ENCODE data around the gene TEX261. TPM values are rescaled to one million over a fixed set of nuclear protein-coding genes. Genes with fewer than 3 reads are reported as not detected.

TEX261 gene
- total and polyA plus RNA-seq, 2 donors (not counting 3 experiments of a cell fraction or from before 2014, with no cell fraction given) = 71.2 to 98.1 TPM

- H3K9ac ChIP-seq (replicated peaks; ENCODE audit: extremely low read depth, insufficient read depth, low read length) = no peak overlapping the region
- H3K9me3 ChIP-seq (replicated peaks; ENCODE audit: control insufficient read depth, insufficient read depth, low read length) = no peaks in the 10 kb centered on the region
- CTCF ChIA-PET = interaction anchor here (1.3 to 3.3 kb wide), 4 partner anchors 9 to 27 kb away, joined by 3 to 26 read pairs (median 16); no protein-coding TSS in a partner anchor
- H3K79me2 ChIP-seq (ENCODE audit: control insufficient read depth, insufficient read depth, low read length) = no peaks in the 10 kb centered on the region
- dilution Hi-C loops (cut with MboI; ENCODE audit: extremely low pct_ligation_motif_present, low sequenced_read_pairs) = no loop called here
- POLR2A ChIA-PET = no interaction called here
- no peaks in the 10 kb centered on the region for H3K9me1 ChIP-seq (replicated peaks; ENCODE audit: control insufficient read depth, extremely low read depth, insufficient read depth, low read length)
- no peak for FAIRE-seq
- no peak overlapping the region for H3K27ac ChIP-seq (ENCODE audit: insufficient read depth, low read depth, low read length)
- no peak for DNase-seq (ENCODE audit: low read depth, low spot score)
- TF ChIP-seq POLR2AphosphoS5 (IDR thresholded peaks at IDR 0.05; ENCODE audit: insufficient read depth, low read depth, low read length) (no peak), GATA2 (IDR thresholded peaks at IDR 0.05; ENCODE audit: insufficient read depth, insufficient read length, low read depth, low read length) (no peak), JUN (IDR thresholded peaks at IDR 0.05; ENCODE audit: borderline replicate concordance, insufficient read depth, insufficient read length, low read depth) (no peak), CTCF (IDR thresholded peaks at IDR 0.05; ENCODE audit: extremely low read depth in 1 of 2, insufficient read depth in 1 of 2, low read depth in 1 of 2, low read length in 2 of 2) (no peak), EZH2 (IDR thresholded peaks at IDR 0.05; ENCODE audit: borderline replicate concordance, low read depth, low read length, severe bottlenecking) (no peak), FOS (IDR thresholded peaks at IDR 0.05; ENCODE audit: borderline replicate concordance, insufficient read depth, low read length) (no peak), POLR2A (IDR thresholded peaks at IDR 0.05; ENCODE audit: low read depth, low read length) (no peak), MAX (IDR thresholded peaks at IDR 0.05; ENCODE audit: insufficient read depth, insufficient read length) (no peak), MYC (IDR thresholded peaks at IDR 0.05; ENCODE audit: low read depth, low read length) (no peak)
- no peak overlapping the region for H3K4me3 ChIP-seq (replicated peaks in 1 of 3; ENCODE audit: insufficient read depth in 1 of 3, low read depth in 1 of 3, low read length in 3 of 3)
- no peak overlapping the region for H2AFZ ChIP-seq (ENCODE audit: low read depth, low read length)
- intact Hi-C loops (cut with micrococcal nuclease) = no loop called here
- peaks cover 13% of the 10 kb centered on the region for H3K4me1 ChIP-seq (ENCODE audit: control insufficient read depth, extremely low read depth, insufficient read depth, low read length)
- H3K36me3 ChIP-seq (ENCODE audit: control insufficient read depth in 2 of 2, extremely low read depth in 1 of 2, insufficient read depth in 2 of 2, low read length in 2 of 2) = no peaks in the 10 kb centered on the region
- H3K27me3 ChIP-seq (ENCODE audit: control insufficient read depth in 2 of 2, insufficient read depth in 2 of 2, low read length in 2 of 2) = peaks cover 9 to 23% of the 10 kb centered on the region in 2 experiments
- no TSS peak for BruUV-seq (replicated peaks)
- H4K20me1 ChIP-seq (replicated peaks; ENCODE audit: control insufficient read depth, extremely low read depth, insufficient read depth, low read length) = no peaks in the 10 kb centered on the region
- no peak overlapping the region for H3K4me2 ChIP-seq (ENCODE audit: insufficient read depth, low read length)
Measured at GRCh38 chr2:70975237-70975636, 19.4 kb downstream of the TEX261 start.

Data from endothelial cell of umbilical vein (primary cell).